Large intestine (tissue), 12 donors: ENCODE data around the gene IPO7. TPM values are rescaled to one million over a fixed set of nuclear protein-coding genes. Genes with fewer than 3 reads are reported as not detected.
"Not testable (repeated sequence)": the region's sequence is repeated elsewhere in the genome, so short reads cannot be mapped to it uniquely, and the experiment has no call there.

Source experiments
- DNase-seq, 2 donors: peaks; one replicate each; pipeline versions ENCODE4 v3.0.0 to v3.0.0-alpha.2; 2013
- H3K27ac ChIP-seq: one replicate; pipeline ENCODE4 v1.5.1; 2013; ENCODE audit warnings: low read length
- H3K27me3 ChIP-seq: 2 replicates; pipeline ENCODE4 v1.6.1; 2013; ENCODE audit warnings: low read length; ENCODE audit not compliant: control insufficient read depth, insufficient read depth
- H3K36me3 ChIP-seq: 2 replicates; pipeline ENCODE4 v1.6.1; 2013; ENCODE audit warnings: low read length; ENCODE audit not compliant: control insufficient read depth, insufficient read depth
- H3K4me1 ChIP-seq: one replicate; pipeline ENCODE4 v1.6.1; 2013; ENCODE audit warnings: low read length; ENCODE audit not compliant: control insufficient read depth, insufficient read depth
- H3K4me3 ChIP-seq: one replicate; pipeline ENCODE4 v1.5.1; 2013; ENCODE audit warnings: low read length
- H3K9me3 ChIP-seq: one replicate; pipeline ENCODE4 v1.6.1; 2013; ENCODE audit warnings: mild to moderate bottlenecking, low read depth, low read length, moderate library complexity; ENCODE audit not compliant: control insufficient read depth
- WGBS: methylation state at CpG from one replicate; pipeline ENCODE4 v1.1.5; 2013; ENCODE audit warnings: low lambda C conversion rate; ENCODE audit not compliant: insufficient coverage; 5-methylcytosine and 5-hydroxymethylcytosine counted together
- long read RNA-seq, 11 donors: transcript quantifications; one replicate each; lab custom pipeline, GENCODE V29; 2026
- polyA plus RNA-seq: library from polyadenylated mRNA; unstranded; fragments of 120-200 nt; gene quantifications from one replicate; pipeline ENCODE4 v1.2.1, GENCODE V29; 2013

The IPO7 gene
- polyA plus RNA-seq = 96.8 TPM
- long read RNA-seq, donor 1, partial matches to known transcripts = 10 of 10 reads
- long read RNA-seq, donor 1, other reads (novel, unspliced or antisense) = 0 of 10 reads
- long read RNA-seq, donor 2, full-length matches to known transcripts = 8 of 50 reads
- long read RNA-seq, donor 2, partial matches to known transcripts = 42 of 50 reads
- long read RNA-seq, donor 2, other reads (novel, unspliced or antisense) = 0 of 50 reads
- long read RNA-seq, donor 3 = 0 reads
- long read RNA-seq, donor 4 = 0 reads
- long read RNA-seq, donor 5, full-length matches to known transcripts = 3 of 3 reads
- long read RNA-seq, donor 5, partial matches to known transcripts = 0 of 3 reads
- long read RNA-seq, donor 5, other reads (novel, unspliced or antisense) = 0 of 3 reads
- long read RNA-seq, donor 6, full-length matches to known transcripts = 12 of 17 reads
- long read RNA-seq, donor 6, partial matches to known transcripts = 5 of 17 reads
- long read RNA-seq, donor 6, other reads (novel, unspliced or antisense) = 0 of 17 reads
- long read RNA-seq, donor 7, full-length matches to known transcripts = 3 of 3 reads
- long read RNA-seq, donor 7, partial matches to known transcripts = 0 of 3 reads
- long read RNA-seq, donor 7, other reads (novel, unspliced or antisense) = 0 of 3 reads
- long read RNA-seq, donor 8, full-length matches to known transcripts = 15 of 98 reads
- long read RNA-seq, donor 8, partial matches to known transcripts = 83 of 98 reads
- long read RNA-seq, donor 8, other reads (novel, unspliced or antisense) = 0 of 98 reads
- long read RNA-seq, donor 9, full-length matches to known transcripts = 8 of 8 reads
- long read RNA-seq, donor 9, partial matches to known transcripts = 0 of 8 reads
- long read RNA-seq, donor 9, other reads (novel, unspliced or antisense) = 0 of 8 reads
- long read RNA-seq, donor 10, full-length matches to known transcripts = 16 of 22 reads
- long read RNA-seq, donor 10, partial matches to known transcripts = 6 of 22 reads
- long read RNA-seq, donor 10, other reads (novel, unspliced or antisense) = 0 of 22 reads
- long read RNA-seq, donor 11, full-length matches to known transcripts = 5 of 5 reads
- long read RNA-seq, donor 11, partial matches to known transcripts = 0 of 5 reads
- long read RNA-seq, donor 11, other reads (novel, unspliced or antisense) = 0 of 5 reads

DNA sequence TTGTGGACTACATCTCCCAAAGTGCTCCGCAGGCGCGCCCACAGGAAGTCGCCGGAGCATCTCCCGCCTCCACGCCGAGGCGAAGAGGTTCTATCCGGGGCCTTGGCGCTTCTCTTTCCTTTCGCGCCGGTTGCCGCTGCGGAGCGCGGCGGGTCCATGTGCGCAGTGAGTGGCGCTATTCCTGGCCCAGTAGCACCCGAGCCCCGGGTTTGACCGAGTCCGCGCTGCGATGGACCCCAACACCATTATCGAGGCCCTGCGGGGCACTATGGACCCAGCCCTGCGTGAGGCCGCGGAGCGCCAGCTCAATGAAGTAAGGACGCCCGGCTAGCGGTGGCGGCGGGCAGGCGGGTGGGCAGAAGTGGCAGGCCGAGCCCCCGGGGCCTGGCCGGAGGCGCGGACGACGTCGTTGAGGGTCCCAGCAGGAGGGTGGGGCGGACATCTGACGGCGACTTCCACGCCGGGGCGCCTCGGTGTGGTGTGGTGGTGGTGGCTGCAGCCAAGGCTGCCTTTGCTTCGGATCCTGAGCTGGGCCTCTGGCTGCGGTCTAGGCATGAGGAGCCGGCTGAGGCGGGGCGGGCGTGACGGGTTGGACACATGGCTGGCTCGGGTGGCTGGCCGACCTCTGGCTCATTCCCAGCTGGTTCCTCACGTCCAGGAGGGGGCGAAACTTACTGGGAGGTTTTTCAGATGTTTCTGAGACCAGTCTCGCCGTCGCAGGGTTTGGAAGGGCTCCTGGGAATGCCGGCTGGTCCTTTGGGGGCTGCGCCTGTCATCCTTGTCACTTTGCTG, at the start of gene IPO7:
Gene IPO7, plus strand, starts transcription at position 118 of the 792 bp plus-strand sequence. Its CDS starts 112 bp downstream, at position 230.
- Histone ChIP-seq H3K4me3 (peak within 1 kb of the TSS; percentile 93), H3K9me3 (no peaks in the 10 kb centered on the region), H3K36me3 (peaks cover 3% of the 10 kb centered on the region), H3K4me1 (peaks cover 2% of the 10 kb centered on the region), H3K27ac (peak within 1 kb of the TSS; percentile 89), H3K27me3 (no peaks in the 10 kb centered on the region)
- peak; percentile 92 to 93 for DNase-seq
- no CpG with 5 or more reads among the region's 70 CpGs for WGBS

DNA sequence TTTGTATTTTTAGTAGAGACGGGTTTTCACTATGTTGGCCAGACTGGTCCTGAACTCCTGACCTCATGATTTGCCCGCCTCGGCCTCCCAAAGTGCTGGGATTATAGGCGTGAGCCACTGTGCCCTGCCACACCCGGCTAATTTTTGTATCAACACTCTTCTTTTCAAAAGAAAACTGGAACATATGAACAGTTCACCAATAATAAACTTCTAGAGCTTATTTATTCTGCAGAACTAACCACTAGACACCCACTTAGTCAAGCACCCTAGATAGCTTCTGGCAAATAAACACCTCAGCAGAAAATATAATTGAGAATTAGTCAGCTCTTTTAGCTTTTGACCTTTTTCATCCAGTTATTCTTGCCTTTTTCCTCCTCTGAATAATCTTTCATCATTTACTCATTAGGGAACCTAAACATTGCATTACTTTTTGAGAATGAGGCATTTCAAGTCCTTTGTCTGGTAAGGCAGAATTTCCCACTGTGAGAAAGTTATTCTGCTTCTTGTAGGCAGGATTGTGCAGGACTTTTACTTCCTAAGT, 42.7 kb upstream of the IPO7 start:
- no peaks in the 10 kb centered on the region for H3K4me1 ChIP-seq
- H3K27ac ChIP-seq = no peak overlapping the region
- no peaks in the 10 kb centered on the region for H3K27me3 ChIP-seq
- no CpG with 5 or more reads among the region's 5 CpGs for WGBS
- H3K36me3 ChIP-seq = no peaks in the 10 kb centered on the region
- H3K4me3 ChIP-seq = no peak overlapping the region
- H3K9me3 ChIP-seq = no peaks in the 10 kb centered on the region
- DNase-seq = no peak

DNA sequence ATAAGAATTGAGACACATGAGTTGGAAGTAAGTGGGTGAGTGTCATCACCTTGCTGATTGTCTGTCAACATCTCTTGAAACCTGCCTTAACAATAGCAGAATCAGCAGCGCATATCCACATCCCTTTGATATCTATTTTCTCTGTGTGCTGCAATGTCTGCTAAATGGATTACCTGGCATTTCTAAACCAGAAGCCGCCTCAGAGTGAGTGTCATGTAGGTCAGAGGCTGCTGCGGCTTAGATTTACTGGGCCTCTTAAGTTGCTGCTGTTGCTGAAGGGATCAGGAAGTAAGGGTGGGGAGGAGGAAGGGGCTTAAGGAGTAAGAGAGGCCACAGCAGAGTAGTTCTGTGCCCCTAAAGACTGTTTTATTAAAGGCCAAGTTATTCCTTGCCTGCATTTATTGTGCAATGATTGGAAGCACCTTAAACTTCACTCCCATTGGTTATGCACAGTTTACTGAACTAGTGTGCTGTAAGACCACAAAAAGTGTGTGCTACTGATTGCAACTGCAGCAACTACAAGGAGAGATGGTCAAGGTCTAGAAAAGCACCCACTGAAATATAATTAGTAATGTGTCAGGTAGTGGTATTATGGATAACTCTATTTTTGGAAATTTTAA, 40.3 kb upstream of the IPO7 start:
- Histone ChIP-seq H3K27ac (no peak overlapping the region), H3K4me3 (no peak overlapping the region), H3K27me3 (no peaks in the 10 kb centered on the region), H3K9me3 (no peaks in the 10 kb centered on the region), H3K4me1 (no peaks in the 10 kb centered on the region), H3K36me3 (no peaks in the 10 kb centered on the region)
- no peak for DNase-seq
- no CpG with 5 or more reads among the region's 3 CpGs for WGBS

DNA sequence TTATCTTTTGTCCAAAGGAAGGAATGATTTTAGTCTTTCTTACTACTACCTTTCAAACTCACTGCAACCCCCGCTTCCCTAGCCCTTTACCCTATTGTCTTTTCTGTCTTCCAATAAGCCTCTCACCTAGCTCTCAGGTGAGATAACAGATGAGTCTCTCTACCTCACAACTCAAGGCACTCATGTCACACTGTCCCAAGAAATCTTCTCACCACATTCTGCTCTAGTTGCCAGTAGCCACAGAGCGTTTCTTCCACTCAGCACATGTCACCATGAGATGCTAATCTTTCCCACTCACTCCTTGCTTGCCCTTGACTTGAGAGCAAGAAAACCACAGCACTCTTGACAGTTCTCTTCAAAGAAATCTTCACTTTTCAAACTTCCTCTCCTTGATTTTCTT, 37.4 kb upstream of the IPO7 start:
- WGBS = 65% methylated on average over 2 of the region's 2 CpGs
- DNase-seq = no peak

DNA sequence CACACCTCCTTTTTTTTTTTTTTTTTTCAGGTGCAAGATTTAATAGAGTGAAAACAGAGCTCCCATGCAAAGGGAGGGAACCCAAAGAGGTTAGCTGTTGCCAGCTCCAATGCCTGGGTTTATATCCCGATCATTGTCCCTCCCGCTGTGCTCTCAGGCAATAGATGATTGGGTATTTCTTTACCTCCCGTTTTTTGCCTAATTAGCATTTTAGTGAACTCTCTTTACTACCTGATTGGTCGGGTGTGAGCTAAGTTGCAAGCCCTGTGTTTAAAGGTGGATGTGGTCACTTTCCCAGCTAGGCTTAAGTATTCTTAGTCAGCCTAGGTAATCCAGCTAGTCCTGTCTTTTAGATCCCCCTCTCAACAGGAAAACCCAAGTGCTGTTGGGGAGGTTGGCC, 36.7 kb upstream of the IPO7 start:
- no CpG with 5 or more reads among the region's 4 CpGs for WGBS
- DNase-seq, H3K27me3 ChIP-seq: not testable (repeated sequence)

More for the DNA sequence above, 37.4 kb upstream of the IPO7 start:
- H3K4me1 ChIP-seq = no peaks in the 10 kb centered on the region
- no peak overlapping the region for H3K27ac ChIP-seq
- H3K36me3 ChIP-seq = no peaks in the 10 kb centered on the region
- H3K4me3 ChIP-seq = no peak overlapping the region
- no peaks in the 10 kb centered on the region for H3K27me3 ChIP-seq
- no peaks in the 10 kb centered on the region for H3K9me3 ChIP-seq

DNA sequence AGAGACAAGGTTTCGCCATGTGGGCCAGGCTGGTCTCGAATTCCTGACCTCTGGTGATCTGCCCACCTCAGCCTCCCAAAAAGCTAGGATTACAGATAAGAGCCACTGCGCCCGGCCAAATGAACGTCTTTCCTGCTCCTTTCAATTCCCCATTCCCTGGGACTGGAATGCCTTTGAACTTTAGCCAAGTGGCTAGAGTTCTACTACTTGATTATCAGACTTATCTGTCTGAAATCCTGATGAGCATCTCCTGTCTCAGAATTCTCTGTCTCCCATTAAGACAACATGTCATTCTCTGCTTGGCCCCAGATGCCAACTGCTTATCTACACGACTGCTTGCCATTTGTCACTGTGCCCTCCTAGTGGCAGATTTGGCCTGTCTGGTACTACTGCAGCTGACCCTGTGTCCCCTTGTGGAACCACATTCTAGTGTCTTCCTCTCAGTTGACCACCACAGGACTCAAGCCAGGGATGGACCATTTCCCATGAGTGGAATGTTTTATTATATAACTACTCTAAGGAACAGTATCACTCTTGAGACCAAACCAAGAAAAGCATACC, 33.1 kb upstream of the IPO7 start:
- Histone ChIP-seq H3K4me3 (no peak overlapping the region), H3K27ac (no peak overlapping the region), H3K9me3 (no peaks in the 10 kb centered on the region), H3K4me1 (no peaks in the 10 kb centered on the region), H3K27me3 (no peaks in the 10 kb centered on the region), H3K36me3 (no peaks in the 10 kb centered on the region)
- WGBS = 20% methylated on average over 1 of the region's 6 CpGs
- DNase-seq = no peak

More for the DNA sequence above, 36.7 kb upstream of the IPO7 start:
- H3K4me1 ChIP-seq, H3K4me3 ChIP-seq, H3K27ac ChIP-seq, H3K36me3 ChIP-seq, H3K9me3 ChIP-seq: not testable (repeated sequence)

DNA sequence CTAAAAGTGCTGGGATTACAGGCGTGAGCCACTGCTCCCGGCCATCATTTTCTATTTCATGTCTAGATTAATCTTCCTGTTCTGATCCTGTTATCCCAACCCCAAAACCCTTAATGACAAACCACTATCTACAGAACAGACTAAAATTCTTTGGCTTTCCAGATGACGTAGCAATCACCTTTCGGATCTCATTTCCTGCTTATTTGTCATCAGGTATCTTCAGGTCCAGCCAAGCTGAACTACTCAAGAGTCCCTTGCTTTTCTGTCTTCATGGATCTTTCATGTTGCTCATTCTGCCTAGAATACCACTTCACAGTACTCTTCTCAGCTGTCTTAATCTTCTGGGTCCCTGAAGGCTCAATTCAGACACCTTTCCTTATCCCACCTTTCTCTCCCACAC, 27.4 kb upstream of the IPO7 start:
- Histone ChIP-seq H3K9me3 (no peaks in the 10 kb centered on the region), H3K36me3 (no peaks in the 10 kb centered on the region), H3K4me1 (no peaks in the 10 kb centered on the region), H3K27me3 (no peaks in the 10 kb centered on the region), H3K4me3 (no peak overlapping the region), H3K27ac (no peak overlapping the region)
- no peak for DNase-seq
- WGBS = no CpG with 5 or more reads among the region's 4 CpGs

DNA sequence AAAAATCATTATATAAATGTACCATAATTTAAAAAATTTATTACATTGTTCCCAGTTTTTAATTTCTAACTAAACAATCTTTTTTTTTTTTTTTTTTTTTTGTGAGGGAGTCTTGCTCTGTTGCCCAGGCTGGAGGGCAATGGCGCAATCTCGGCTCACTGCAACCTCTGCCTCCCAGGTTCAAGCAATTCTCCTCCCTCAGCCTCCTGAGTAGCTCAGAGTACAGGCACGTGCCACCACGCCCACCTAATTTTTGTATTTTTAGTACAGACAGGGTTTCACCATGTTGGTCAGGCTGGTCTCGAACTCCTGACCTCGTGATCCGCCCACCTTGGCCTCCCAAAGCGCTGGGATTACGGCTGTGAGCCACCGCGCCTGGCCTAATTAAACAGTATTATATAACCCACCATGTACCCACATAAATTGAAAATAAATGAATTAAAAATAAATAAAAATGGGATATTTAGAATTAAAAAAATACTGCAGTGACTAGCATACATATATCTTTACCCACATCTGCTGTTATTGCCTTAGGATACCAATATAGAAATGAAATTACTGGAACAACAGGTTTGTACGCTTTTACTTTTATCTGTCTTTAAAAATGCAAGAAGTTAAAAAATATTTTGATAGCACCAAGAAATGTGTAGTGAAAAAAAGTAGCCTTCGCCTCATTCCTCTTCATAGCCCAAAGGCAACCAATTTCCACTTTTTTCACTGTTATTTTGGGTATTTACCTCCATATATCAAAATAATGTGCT, 23.4 kb upstream of the IPO7 start:
- not testable (repeated sequence) for H3K4me1 ChIP-seq, H3K4me3 ChIP-seq, DNase-seq, H3K9me3 ChIP-seq, H3K27me3 ChIP-seq, H3K27ac ChIP-seq, H3K36me3 ChIP-seq
- WGBS = 94% methylated on average over 3 of the region's 13 CpGs
